Measurements from ENCODE around the gene CD46. TPM values are rescaled to one million over a fixed set of nuclear protein-coding genes. Genes with fewer than 3 reads are reported as not detected.

Gene CD46
- total and polyA plus RNA-seq, 3 experiments from 2014 or later = 86.1 to 165 (median 102) TPM

DNA sequence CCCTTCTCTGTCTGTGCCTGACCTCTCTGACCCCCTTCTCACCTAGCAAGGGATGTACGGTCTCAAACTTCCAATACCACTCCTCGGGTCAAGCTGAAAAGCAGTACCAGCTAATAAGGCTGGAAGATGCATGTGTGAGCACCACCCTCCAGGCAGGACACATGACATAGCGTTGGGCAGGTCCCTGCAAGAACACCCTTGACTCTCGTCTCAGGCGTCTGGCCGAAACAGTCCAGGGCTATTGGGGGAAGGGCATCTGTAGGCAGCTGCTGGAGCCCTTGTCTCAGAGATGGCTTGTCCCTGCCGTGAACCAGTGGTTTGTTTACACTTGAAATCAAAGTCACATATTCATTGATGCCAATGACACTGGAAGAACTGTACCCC lies 56.5 kb downstream of the CD46 start:
- Histone ChIP-seq H3K9me3 (ENCODE audit: low read length) (no peaks in the 10 kb centered on the region), H3K4me3 (ENCODE audit: low read length) (no peak overlapping the region), H3K36me3 (ENCODE audit: insufficient read depth, low read length) (peaks cover 64% of the 10 kb centered on the region), H3K27ac (ENCODE audit: low read depth, low read length) (no peak overlapping the region), H3K4me1 (ENCODE audit: insufficient read depth, low read length) (peaks cover 41% of the 10 kb centered on the region), H3K27me3 (ENCODE audit: insufficient read depth, low read length, poor library complexity, severe bottlenecking) (no peaks in the 10 kb centered on the region)
- H3K27ac Mint-ChIP-seq = peak overlapping the region in 7 of 8 donors; percentile 52 to 94 (median 70)
- CTCF ChIA-PET = no interaction called here
- no peak overlapping the region for H3K4me3 Mint-ChIP-seq
- no peaks in the 10 kb centered on the region for H3K9me3 Mint-ChIP-seq
- POLR2A ChIA-PET = no interaction called here
- H3K27me3 Mint-ChIP-seq = no peaks in the 10 kb centered on the region
- peaks cover 34 to 70% (median 49%) of the 10 kb centered on the region in 3 donors for H3K4me1 Mint-ChIP-seq
- peaks cover 0 to 93% (median 4%) of the 10 kb centered on the region in 3 donors for H3K36me3 Mint-ChIP-seq
- no peak for DNase-seq

DNA sequence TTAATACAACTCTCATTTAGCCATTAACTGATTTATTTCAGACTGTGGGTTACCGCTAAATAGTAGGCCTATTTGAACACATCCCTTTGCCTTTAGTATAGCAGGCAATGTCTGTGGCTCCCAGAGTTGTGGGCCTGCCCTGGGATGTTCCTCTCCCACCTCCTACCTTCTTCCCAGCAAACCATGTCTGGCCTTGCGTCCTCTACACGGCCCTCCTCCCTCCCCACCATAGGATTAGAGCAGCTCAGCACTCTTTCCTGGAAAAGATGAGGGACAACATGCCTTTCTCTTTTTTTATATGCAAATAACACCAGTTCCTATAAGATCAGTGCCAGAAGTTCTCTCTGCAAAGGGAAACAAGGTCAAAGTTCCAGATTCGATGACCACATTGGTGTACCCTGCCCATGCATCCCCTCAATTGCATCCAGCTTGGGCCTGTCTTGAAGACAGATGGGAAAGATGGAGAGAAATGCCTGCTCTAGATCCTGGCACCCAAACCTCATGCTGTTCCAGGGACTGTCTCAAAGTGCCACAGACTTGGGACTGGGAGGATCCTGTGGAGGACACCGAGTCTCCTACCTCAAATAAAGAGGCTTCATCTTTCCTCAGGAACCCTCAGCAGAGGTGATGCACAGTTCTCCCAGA lies 57.2 kb downstream of the CD46 start:
- peak overlapping the region; percentile 41 to 84 (median 56) for H3K27ac Mint-ChIP-seq
- DNase-seq = no peak
- H3K9me3 Mint-ChIP-seq = no peaks in the 10 kb centered on the region
- peaks cover 0 to 93% (median 4%) of the 10 kb centered on the region in 3 donors for H3K36me3 Mint-ChIP-seq
- ChIA-PET CTCF (no interaction called here), POLR2A (no interaction called here)
- Histone ChIP-seq H3K4me1 (ENCODE audit: insufficient read depth, low read length) (peaks cover 46% of the 10 kb centered on the region), H3K36me3 (ENCODE audit: insufficient read depth, low read length) (peaks cover 66% of the 10 kb centered on the region), H3K27me3 (ENCODE audit: insufficient read depth, low read length, poor library complexity, severe bottlenecking) (no peaks in the 10 kb centered on the region), H3K27ac (ENCODE audit: low read depth, low read length) (no peak overlapping the region), H3K9me3 (ENCODE audit: low read length) (no peaks in the 10 kb centered on the region), H3K4me3 (ENCODE audit: low read length) (no peak overlapping the region)
- H3K4me3 Mint-ChIP-seq = no peak overlapping the region
- peaks cover 36 to 77% (median 53%) of the 10 kb centered on the region in 3 donors for H3K4me1 Mint-ChIP-seq
- no peaks in the 10 kb centered on the region for H3K27me3 Mint-ChIP-seq

DNA sequence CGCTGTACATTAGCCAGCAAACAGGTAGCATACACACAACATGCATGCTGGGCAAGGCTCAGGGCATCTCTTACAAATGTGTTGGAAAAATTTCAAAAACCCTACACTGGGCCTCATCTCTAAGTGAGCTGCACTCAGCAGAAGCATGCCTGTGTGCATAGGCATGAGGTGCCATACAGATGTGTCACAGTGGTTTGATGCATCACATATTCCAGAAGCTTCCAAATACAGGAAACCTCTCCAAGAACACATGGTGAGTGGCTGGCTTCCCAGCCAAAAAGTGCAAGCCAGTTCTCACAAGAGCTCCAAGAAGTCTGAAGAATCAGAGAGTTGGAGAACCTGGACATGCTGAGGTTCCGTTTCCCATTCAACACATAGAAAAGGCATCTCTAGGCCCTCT lies 58.3 kb downstream of the CD46 start:
- CTCF ChIA-PET = interaction anchor here (1.0 to 1.9 kb wide), 4 partner anchors 14 to 153 kb away, joined by 3 to 9 read pairs (median 3); no protein-coding TSS in a partner anchor
- peaks cover 36 to 86% (median 53%) of the 10 kb centered on the region in 3 donors for H3K4me1 Mint-ChIP-seq
- no peak overlapping the region for H3K4me3 ChIP-seq (ENCODE audit: low read length)
- no peaks in the 10 kb centered on the region for H3K27me3 Mint-ChIP-seq
- no peaks in the 10 kb centered on the region for H3K9me3 Mint-ChIP-seq
- DNase-seq = no peak
- POLR2A ChIA-PET = interaction anchor here (0.6 kb wide), 1 partner anchor 13 kb away, joined by 7 read pairs; no protein-coding TSS in a partner anchor
- no peaks in the 10 kb centered on the region for H3K27me3 ChIP-seq (ENCODE audit: insufficient read depth, low read length, poor library complexity, severe bottlenecking)
- H3K9me3 ChIP-seq (ENCODE audit: low read length) = no peaks in the 10 kb centered on the region
- peaks cover 0 to 93% (median 9%) of the 10 kb centered on the region in 3 donors for H3K36me3 Mint-ChIP-seq
- H3K4me1 ChIP-seq (ENCODE audit: insufficient read depth, low read length) = peaks cover 48% of the 10 kb centered on the region
- H3K27ac ChIP-seq (ENCODE audit: low read depth, low read length) = no peak overlapping the region
- H3K36me3 ChIP-seq (ENCODE audit: insufficient read depth, low read length) = peaks cover 76% of the 10 kb centered on the region
- no peak overlapping the region for H3K4me3 Mint-ChIP-seq
- H3K27ac Mint-ChIP-seq = peak overlapping the region in 6 of 8 donors; percentile 23 to 87 (median 70)

DNA sequence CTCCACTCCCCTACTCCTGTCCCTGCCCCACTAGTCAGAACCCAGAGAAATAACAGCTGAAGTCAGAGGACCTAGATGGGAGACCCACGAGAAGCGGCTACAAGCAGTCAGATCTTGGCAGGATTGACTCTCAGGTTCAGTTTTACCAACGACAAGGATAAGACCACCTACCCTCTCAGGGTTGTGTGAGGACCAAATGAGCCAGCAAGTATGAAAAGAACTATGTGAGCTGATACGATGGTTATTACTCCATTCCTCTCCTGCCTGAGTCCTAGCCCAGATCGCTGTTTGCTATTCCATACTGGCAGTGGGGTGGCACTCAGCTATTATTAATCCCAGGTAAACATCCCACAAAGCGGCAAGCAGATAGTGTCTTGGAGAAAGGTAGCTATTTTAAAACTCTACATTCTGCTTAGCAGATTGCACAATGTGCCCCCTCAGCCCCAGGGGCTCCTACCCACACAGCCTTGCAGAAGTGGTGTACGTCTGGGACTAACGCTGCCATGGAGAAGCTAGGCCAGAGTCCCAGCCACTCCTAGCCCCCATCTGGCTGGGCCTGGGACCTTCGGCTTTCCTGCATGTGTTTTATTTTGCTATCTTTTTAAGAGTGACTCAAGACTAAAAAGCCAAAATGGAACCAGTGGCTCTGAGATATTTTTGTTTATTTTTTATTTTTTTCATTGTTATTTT lies 58.9 kb downstream of the CD46 start:
- peaks cover 41 to 90% (median 57%) of the 10 kb centered on the region in 3 donors for H3K4me1 Mint-ChIP-seq
- no peak for DNase-seq
- H3K27me3 Mint-ChIP-seq = no peaks in the 10 kb centered on the region
- POLR2A ChIA-PET = interaction anchor here (0.6 kb wide), 1 partner anchor 14 kb away, joined by 7 read pairs; no protein-coding TSS in a partner anchor
- peak overlapping the region in 3 of 8 donors; percentile 11 to 92 (median 84) for H3K27ac Mint-ChIP-seq
- Histone ChIP-seq H3K27me3 (ENCODE audit: insufficient read depth, low read length, poor library complexity, severe bottlenecking) (no peaks in the 10 kb centered on the region), H3K36me3 (ENCODE audit: insufficient read depth, low read length) (peaks cover 79% of the 10 kb centered on the region), H3K4me1 (ENCODE audit: insufficient read depth, low read length) (peaks cover 53% of the 10 kb centered on the region), H3K9me3 (ENCODE audit: low read length) (no peaks in the 10 kb centered on the region), H3K4me3 (ENCODE audit: low read length) (no peak overlapping the region), H3K27ac (ENCODE audit: low read depth, low read length) (no peak overlapping the region)
- peaks cover 4 to 94% (median 14%) of the 10 kb centered on the region in 3 donors for H3K36me3 Mint-ChIP-seq
- H3K9me3 Mint-ChIP-seq = no peaks in the 10 kb centered on the region
- CTCF ChIA-PET = interaction anchor here (1.0 to 1.9 kb wide), 5 partner anchors 11 to 152 kb away, joined by 3 to 9 read pairs (median 3); no protein-coding TSS in a partner anchor
- H3K4me3 Mint-ChIP-seq = no peak overlapping the region

DNA sequence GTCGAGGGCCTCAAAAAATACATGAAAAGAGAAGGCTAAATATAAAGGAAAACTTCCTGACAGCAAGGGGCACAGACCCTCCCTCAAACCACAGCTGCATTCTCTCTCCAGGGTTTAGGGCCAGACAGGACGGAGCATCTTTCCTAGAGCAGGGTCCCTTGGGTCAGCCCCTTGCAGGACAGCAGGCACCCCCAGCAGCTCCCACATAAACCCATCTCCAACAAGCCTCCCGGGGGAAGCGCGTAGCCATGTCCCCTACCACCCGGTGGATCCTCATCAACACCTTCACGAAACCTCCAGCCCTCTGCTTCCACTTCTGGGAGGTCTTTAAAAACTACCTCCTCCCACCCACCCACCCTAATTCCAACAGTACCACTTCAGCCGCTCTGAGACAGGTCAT lies 59.5 kb downstream of the CD46 start:
- POLR2A ChIA-PET = no interaction called here
- Mint-ChIP-seq H3K27ac (peak overlapping the region in 2 of 8 donors; percentile 39 to 45), H3K9me3 (no peaks in the 10 kb centered on the region), H3K27me3 (no peaks in the 10 kb centered on the region), H3K36me3 (peaks cover 6 to 94% (median 16%) of the 10 kb centered on the region in 3 donors), H3K4me3 (no peak overlapping the region), H3K4me1 (peaks cover 41 to 90% (median 59%) of the 10 kb centered on the region in 3 donors)
- peaks cover 55% of the 10 kb centered on the region for H3K4me1 ChIP-seq (ENCODE audit: insufficient read depth, low read length)
- no peaks in the 10 kb centered on the region for H3K9me3 ChIP-seq (ENCODE audit: low read length)
- DNase-seq = no peak
- no peaks in the 10 kb centered on the region for H3K27me3 ChIP-seq (ENCODE audit: insufficient read depth, low read length, poor library complexity, severe bottlenecking)
- H3K36me3 ChIP-seq (ENCODE audit: insufficient read depth, low read length) = peaks cover 79% of the 10 kb centered on the region
- CTCF ChIA-PET = interaction anchor here (0.7 to 1.9 kb wide), 8 partner anchors 9 to 152 kb away, joined by 3 to 9 read pairs (median 3); no protein-coding TSS in a partner anchor
- no peak overlapping the region for H3K4me3 ChIP-seq (ENCODE audit: low read length)
- no peak overlapping the region for H3K27ac ChIP-seq (ENCODE audit: low read depth, low read length)

DNA sequence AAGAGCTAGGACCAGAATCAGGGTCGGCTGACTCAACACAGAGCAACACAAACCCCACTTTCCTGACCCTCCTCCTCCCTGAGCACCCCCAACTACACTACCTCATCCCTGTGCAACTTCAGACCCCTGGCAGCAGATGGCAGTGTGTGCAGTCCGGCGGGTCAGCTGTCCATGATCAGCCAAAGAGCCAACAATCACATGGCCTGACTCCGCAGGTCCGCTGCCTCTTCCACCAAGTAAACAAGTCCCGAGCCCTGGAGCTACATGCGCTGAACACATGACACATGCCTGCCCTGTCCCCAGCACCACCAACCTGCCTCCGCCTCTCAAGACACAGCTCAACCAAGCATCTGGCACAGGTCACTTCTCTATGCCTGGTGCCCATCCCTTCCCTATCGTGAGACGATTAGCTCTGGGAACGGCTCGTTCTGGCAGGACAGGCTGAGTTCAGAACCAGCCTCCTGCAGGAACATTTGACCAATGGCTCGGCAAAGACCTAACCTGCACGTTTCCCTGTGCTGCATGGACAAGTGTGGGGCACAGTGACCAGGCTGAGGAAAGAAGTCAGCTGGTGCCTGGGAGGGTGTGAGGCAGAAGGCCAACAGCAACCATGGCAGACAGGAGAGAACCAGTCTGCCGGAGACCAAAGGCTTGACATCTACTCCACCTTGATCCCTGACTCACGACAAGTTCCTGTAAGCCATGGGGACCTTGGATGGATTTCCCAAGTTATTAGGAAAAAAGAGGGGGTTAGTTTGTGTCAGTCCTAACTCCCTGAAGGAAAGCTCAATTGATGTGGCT lies 60.3 kb downstream of the CD46 start:
- POLR2A ChIA-PET = interaction anchor here (0.6 kb wide), 2 partner anchors 66 to 432 kb away, joined by 3 to 7 read pairs; no protein-coding TSS in a partner anchor
- H3K27me3 Mint-ChIP-seq = no peaks in the 10 kb centered on the region
- no peaks in the 10 kb centered on the region for H3K9me3 ChIP-seq (ENCODE audit: low read length)
- no peak for DNase-seq
- H3K4me1 Mint-ChIP-seq = peaks cover 39 to 90% (median 60%) of the 10 kb centered on the region in 3 donors
- CTCF ChIA-PET = interaction anchor here (0.7 to 1.9 kb wide), 9 partner anchors 9 to 151 kb away, joined by 3 to 9 read pairs (median 4); no protein-coding TSS in a partner anchor
- peaks cover 80% of the 10 kb centered on the region for H3K36me3 ChIP-seq (ENCODE audit: insufficient read depth, low read length)
- H3K27me3 ChIP-seq (ENCODE audit: insufficient read depth, low read length, poor library complexity, severe bottlenecking) = no peaks in the 10 kb centered on the region
- H3K27ac ChIP-seq (ENCODE audit: low read depth, low read length) = no peak overlapping the region
- peak overlapping the region in 1 of 7 donors; percentile 23 for H3K4me3 Mint-ChIP-seq
- no peaks in the 10 kb centered on the region for H3K9me3 Mint-ChIP-seq
- H3K4me1 ChIP-seq (ENCODE audit: insufficient read depth, low read length) = peaks cover 51% of the 10 kb centered on the region
- H3K36me3 Mint-ChIP-seq = peaks cover 6 to 94% (median 13%) of the 10 kb centered on the region in 3 donors
- peak overlapping the region in 6 of 8 donors; percentile 22 to 66 (median 36) for H3K27ac Mint-ChIP-seq
- no peak overlapping the region for H3K4me3 ChIP-seq (ENCODE audit: low read length)

DNA sequence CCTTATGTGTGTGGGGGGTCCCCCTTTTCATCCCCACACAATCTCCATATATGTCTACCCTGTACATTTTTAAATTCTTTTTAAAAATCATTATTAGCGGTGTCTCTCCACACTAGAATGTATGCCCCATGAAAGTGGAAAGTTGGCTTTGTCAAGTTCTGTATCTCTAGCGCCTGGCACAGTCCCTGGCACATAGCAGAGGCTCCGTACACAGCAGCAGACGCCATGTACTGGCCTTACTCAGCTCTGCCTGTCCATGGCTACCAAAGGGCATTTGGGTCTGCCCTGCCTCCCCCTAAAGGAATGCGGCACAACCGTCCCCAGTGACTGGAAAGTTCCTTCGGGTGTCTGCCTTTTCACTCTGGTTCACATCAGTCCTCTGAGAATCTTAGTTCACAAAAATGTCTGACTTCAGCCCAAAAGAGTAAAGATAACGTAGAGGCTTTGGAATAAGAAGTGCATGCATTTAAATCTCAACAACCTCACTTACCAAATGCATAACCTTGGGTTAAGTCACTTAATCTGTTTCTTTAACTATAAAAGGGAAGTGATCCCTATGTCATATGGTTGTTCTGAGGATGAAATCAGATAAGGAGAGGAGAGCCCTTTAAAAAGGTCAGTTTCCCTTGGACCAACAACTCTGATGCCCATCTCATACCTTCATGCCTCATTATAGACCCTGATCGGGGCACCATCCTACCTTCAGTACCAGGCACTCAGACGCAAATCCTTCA lies 61.1 kb downstream of the CD46 start:
- no peaks in the 10 kb centered on the region for H3K9me3 ChIP-seq (ENCODE audit: low read length)
- peaks cover 50% of the 10 kb centered on the region for H3K4me1 ChIP-seq (ENCODE audit: insufficient read depth, low read length)
- no peak overlapping the region for H3K27ac ChIP-seq (ENCODE audit: low read depth, low read length)
- H3K27ac Mint-ChIP-seq = peak overlapping the region in 4 of 8 donors; percentile 38 to 75 (median 50)
- ChIA-PET CTCF (interaction anchor here (0.7 to 1.8 kb wide), 4 partner anchors 10 to 56 kb away, joined by 3 to 7 read pairs (median 6); no protein-coding TSS in a partner anchor), POLR2A (no interaction called here)
- peaks cover 40 to 90% (median 59%) of the 10 kb centered on the region in 3 donors for H3K4me1 Mint-ChIP-seq
- no peaks in the 10 kb centered on the region for H3K27me3 Mint-ChIP-seq
- H3K4me3 ChIP-seq (ENCODE audit: low read length) = no peak overlapping the region
- peaks cover 6 to 95% (median 13%) of the 10 kb centered on the region in 3 donors for H3K36me3 Mint-ChIP-seq
- H3K9me3 Mint-ChIP-seq = no peaks in the 10 kb centered on the region
- H3K36me3 ChIP-seq (ENCODE audit: insufficient read depth, low read length) = peaks cover 84% of the 10 kb centered on the region
- H3K27me3 ChIP-seq (ENCODE audit: insufficient read depth, low read length, poor library complexity, severe bottlenecking) = no peaks in the 10 kb centered on the region
- H3K4me3 Mint-ChIP-seq = no peak overlapping the region
- no peak for DNase-seq

All from CD8-positive, alpha-beta memory T cell (primary cell).